HEK293T (cell line): ENCODE data around the gene PTPRA.
"Not testable (repeated sequence)": the region's sequence is repeated elsewhere in the genome, so short reads cannot be mapped to it uniquely, and the experiment has no call there.

Experiments
- CTCF ChIA-PET: fragments of 350-600 bp; formaldehyde crosslinking; extraction: SDS; loops from one replicate; lab custom pipeline; 2021; ENCODE audit warnings: antibody characterized with exemption, inconsistent platforms; lab: Yijun Ruan, JAX
- POLR2A ChIA-PET: fragments of 350-600 bp; formaldehyde crosslinking; extraction: SDS; loops from one replicate; lab custom pipeline; 2020; ENCODE audit warnings: antibody characterized with exemption, inconsistent platforms; lab: Yijun Ruan, JAX
- DNase-seq: peaks from one replicate; pipeline ENCODE4 v3.0.0; 2012; ENCODE audit warnings: mixed read lengths; ENCODE audit errors: extremely low spot score
- ARNT ChIP-seq: fragments of 450-650 bp; IDR thresholded peaks from 2 replicates; pipeline ENCODE4 v1.6.1; 2017; ENCODE audit warnings: mild to moderate bottlenecking
- BHLHE40 ChIP-seq: fragments of 450-650 bp; IDR thresholded peaks from 2 replicates; pipeline ENCODE4 v1.6.1; 2016; ENCODE audit warnings: mild to moderate bottlenecking, moderate library complexity, borderline replicate concordance
- CTBP1 ChIP-seq: fragments of 450-650 bp; IDR thresholded peaks from 2 replicates; pipeline ENCODE4 v1.6.1; 2016; ENCODE audit warnings: borderline replicate concordance
- ELF4 ChIP-seq: fragments of 450-650 bp; IDR thresholded peaks from 2 replicates; pipeline ENCODE4 v1.6.1; 2017; ENCODE audit warnings: antibody characterized with exemption
- FOXA1 ChIP-seq: fragments of 450-650 bp; IDR thresholded peaks from 2 replicates; pipeline ENCODE4 v1.6.1; 2016; ENCODE audit warnings: mild to moderate bottlenecking
- FOXK2 ChIP-seq: fragments of 450-650 bp; IDR thresholded peaks from 2 replicates; pipeline ENCODE4 v1.6.1; 2016; ENCODE audit warnings: mild to moderate bottlenecking
- FOXM1 ChIP-seq: fragments of 450-650 bp; IDR thresholded peaks from 2 replicates; pipeline ENCODE4 v1.6.1; 2017; ENCODE audit warnings: mild to moderate bottlenecking, borderline replicate concordance
- HDGF ChIP-seq: fragments of 450-650 bp; IDR thresholded peaks from 2 replicates; pipeline ENCODE4 v1.6.1; 2017; ENCODE audit warnings: antibody characterized with exemption, borderline replicate concordance
- L3MBTL2 ChIP-seq: fragments of 450-650 bp; conservative IDR thresholded peaks from 2 replicates; pipeline ENCODE4 v1.6.1; 2016; ENCODE audit warnings: mild to moderate bottlenecking
- LEF1 ChIP-seq: fragments of 450-650 bp; IDR thresholded peaks from 2 replicates; pipeline ENCODE4 v1.6.1; 2017; ENCODE audit warnings: mild to moderate bottlenecking, borderline replicate concordance
- NFRKB ChIP-seq: fragments of 450-650 bp; IDR thresholded peaks from 2 replicates; pipeline ENCODE4 v1.6.1; 2016; ENCODE audit warnings: mild to moderate bottlenecking, moderate library complexity
- PKNOX1 ChIP-seq: fragments of 450-650 bp; IDR thresholded peaks from 2 replicates; pipeline ENCODE4 v1.6.1; 2016
- SP1 ChIP-seq: fragments of 450-650 bp; IDR thresholded peaks from 2 replicates; pipeline ENCODE4 v1.6.1; 2017
- SUZ12 ChIP-seq: fragments of 450-650 bp; IDR thresholded peaks from 2 replicates; pipeline ENCODE4 v1.6.1; 2016; ENCODE audit warnings: mild to moderate bottlenecking
- TARDBP ChIP-seq: fragments of 450-650 bp; IDR thresholded peaks from 2 replicates; pipeline ENCODE4 v1.6.1; 2016
- ZNF384 ChIP-seq: fragments of 450-650 bp; IDR thresholded peaks from 2 replicates; pipeline ENCODE4 v1.6.1; 2016

Gene PTPRA

GRCh38 chr20:3051385-3052019, 178.2 kb downstream of the PTPRA start:
- TF ChIP-seq HDGF: no peak
- TF ChIP-seq LEF1: no peak
- no peak for TF ChIP-seq TARDBP
- TF ChIP-seq PKNOX1: no peak
- no peak for TF ChIP-seq ELF4
- TF ChIP-seq FOXM1: no peak
- no peak for TF ChIP-seq CTBP1
- TF ChIP-seq ARNT: no peak
- no peak for TF ChIP-seq SUZ12
- TF ChIP-seq L3MBTL2: no peak
- TF ChIP-seq BHLHE40: no peak
- TF ChIP-seq ZNF384: no peak
- no peak for TF ChIP-seq NFRKB
- no peak for TF ChIP-seq FOXK2
- CTCF ChIA-PET: no interaction called here

DNA sequence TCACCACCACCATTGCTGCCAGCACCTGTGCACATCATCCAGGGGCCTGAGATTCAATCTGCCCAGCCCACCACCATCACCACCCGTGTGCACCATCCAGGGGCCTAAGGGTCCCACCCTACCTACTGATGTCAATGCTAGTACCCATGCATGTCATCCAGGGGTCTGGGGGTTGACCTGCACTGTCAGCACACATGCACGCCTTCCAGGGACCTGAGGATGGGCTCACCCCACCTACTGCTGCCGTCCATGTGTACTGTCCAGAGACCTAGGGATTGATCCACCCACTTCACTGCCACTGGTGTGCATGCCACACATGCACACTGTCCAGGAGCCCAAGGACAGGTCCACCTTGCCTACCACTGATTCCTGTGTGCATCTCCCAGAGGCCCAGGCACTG, 186.2 kb downstream of the PTPRA start:
- ChIA-PET POLR2A (no interaction called here), CTCF (no interaction called here)
- TF ChIP-seq ZNF384 (no peak), NFRKB (no peak), FOXK2 (no peak), CTBP1 (no peak), BHLHE40 (no peak), LEF1 (no peak), ARNT (no peak), L3MBTL2 (no peak), SUZ12 (no peak), HDGF (no peak), FOXA1 (no peak), ELF4 (no peak), FOXM1 (no peak), TARDBP (no peak), SP1 (no peak), PKNOX1 (no peak)
- DNase-seq: no peak

More at GRCh38 chr20:3051385-3052019, 178.2 kb downstream of the PTPRA start:
- DNase-seq: no peak
- POLR2A ChIA-PET: no interaction called here

DNA sequence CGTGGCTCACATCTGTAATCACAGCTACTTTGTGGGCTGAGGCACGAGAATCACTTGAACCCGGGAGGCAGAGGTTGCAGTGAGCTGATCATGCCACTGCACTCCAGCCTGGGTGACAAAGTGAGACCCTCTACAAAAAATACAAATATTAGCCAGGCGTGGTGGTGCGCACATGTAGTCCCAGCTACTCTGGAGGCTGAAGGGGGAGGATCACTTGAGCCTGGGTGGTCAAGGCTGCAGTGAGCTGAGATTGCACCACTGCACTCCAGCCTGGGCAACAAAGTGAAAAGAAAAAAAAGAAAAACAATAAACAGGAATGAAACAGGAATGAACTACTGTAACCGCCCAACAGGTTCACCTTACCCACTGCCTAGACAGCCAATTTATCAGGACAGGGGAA, 190.8 kb downstream of the PTPRA start:
- DNase-seq, POLR2A ChIA-PET: not testable (repeated sequence)
- CTCF ChIA-PET: interaction anchor here (0.6 kb wide), 1 partner anchor 81 kb away, joined by 6 read pairs; no protein-coding TSS in a partner anchor

GRCh38 chr20:3067139-3068014, 194.1 kb downstream of the PTPRA start:
- no peak for TF ChIP-seq BHLHE40
- ChIA-PET POLR2A (no interaction called here), CTCF (no interaction called here)
- no peak for DNase-seq

DNA sequence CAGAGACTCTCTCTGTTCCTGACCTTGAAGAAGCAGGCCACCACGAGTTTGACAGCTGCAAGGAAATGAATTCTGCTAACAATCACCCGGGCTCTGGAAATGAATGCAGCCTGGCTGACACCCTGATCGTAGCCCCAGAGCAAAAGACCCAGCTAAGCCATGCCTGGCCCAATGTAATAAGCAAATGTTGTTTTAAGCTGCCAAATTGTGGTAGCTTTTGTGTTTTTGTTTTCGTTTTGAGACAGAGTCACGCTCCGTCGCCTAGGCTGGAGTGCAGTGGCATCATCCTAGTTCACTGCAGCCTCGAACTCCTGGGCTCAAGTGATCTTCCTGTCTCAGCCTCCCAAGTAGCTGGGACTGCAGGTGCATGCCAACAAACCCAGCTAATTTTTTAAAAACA, 194.8 kb downstream of the PTPRA start:
- TF ChIP-seq FOXM1 (no peak), L3MBTL2 (no peak), ZNF384 (no peak), TARDBP (no peak), CTBP1 (no peak), SP1 (no peak), FOXA1 (no peak), ELF4 (no peak), BHLHE40 (no peak), FOXK2 (no peak), SUZ12 (no peak), NFRKB (no peak), LEF1 (no peak), HDGF (no peak), PKNOX1 (no peak), ARNT (no peak)
- ChIA-PET CTCF (no interaction called here), POLR2A (no interaction called here)
- no peak for DNase-seq
